Calu3 (cell line): ENCODE results near the gene L1CAM. TPM values are rescaled to one million over a fixed set of nuclear protein-coding genes. Genes with fewer than 3 reads are reported as not detected.

ENCODE experiments used
- BruUV-seq: library from RNA; stranded (reverse); fragments of 400-500 nt; replicated peaks from 2 replicates; lab custom pipeline; 2021; lab: Mats Ljungman, UMichigan
- CTCF ChIA-PET: fragments of 300-600 bp; sonication (Branson Sonifier 250); formaldehyde crosslinking; loops from one replicate; lab custom pipeline; 2022; ENCODE audit warnings: antibody characterized with exemption; lab: Charles Lee
- DNase-seq: peaks from one replicate; pipeline ENCODE4 v3.0.0; 2022
- H3K27ac Mint-ChIP-seq: one replicate; pipeline ENCODE4 v1.8.0; 2022; ENCODE audit warnings: mixed read lengths; ENCODE audit not compliant: unreplicated experiment
- H3K27me3 Mint-ChIP-seq: one replicate; pipeline ENCODE4 v1.8.0; 2022; ENCODE audit warnings: mixed read lengths; ENCODE audit not compliant: unreplicated experiment
- H3K36me3 Mint-ChIP-seq: one replicate; pipeline ENCODE4 v1.8.0; 2022; ENCODE audit warnings: mild to moderate bottlenecking, moderate library complexity, mixed read lengths; ENCODE audit not compliant: insufficient read depth, unreplicated experiment
- H3K4me1 Mint-ChIP-seq: one replicate; pipeline ENCODE4 v1.8.0; 2022; ENCODE audit warnings: mild to moderate bottlenecking, low read depth, mixed read lengths; ENCODE audit not compliant: unreplicated experiment
- H3K4me3 Mint-ChIP-seq: one replicate; pipeline ENCODE4 v1.8.0; 2022; ENCODE audit warnings: mild to moderate bottlenecking, low read depth, moderate library complexity, mixed read lengths; ENCODE audit not compliant: unreplicated experiment
- H3K9me3 Mint-ChIP-seq: one replicate; pipeline ENCODE4 v1.8.0; 2022; ENCODE audit warnings: low read depth, mixed read lengths; ENCODE audit not compliant: unreplicated experiment
- intact Hi-C: fragments of 100-400 bp; cut with micrococcal nuclease; formaldehyde crosslinking; loops from one replicate; pipeline ENCODE4 v1.10.0; 2022; ENCODE audit not compliant: unreplicated experiment
- total RNA-seq: library from RNA; stranded (reverse); gene quantifications from 2 replicates; pipeline ENCODE4 v1.2.3, GENCODE V29; 2022
- TF ChIP-seq, protein P1 (sequence below): fragments of 200-600 bp; IDR thresholded peaks from one replicate; pipeline ENCODE4 v1.8.0; 2022; ENCODE audit warnings: antibody characterized with exemption; ENCODE audit not compliant: unreplicated experiment

The L1CAM gene
- total RNA-seq, 1 experiment from 2014 or later: 14.2 TPM

DNA sequence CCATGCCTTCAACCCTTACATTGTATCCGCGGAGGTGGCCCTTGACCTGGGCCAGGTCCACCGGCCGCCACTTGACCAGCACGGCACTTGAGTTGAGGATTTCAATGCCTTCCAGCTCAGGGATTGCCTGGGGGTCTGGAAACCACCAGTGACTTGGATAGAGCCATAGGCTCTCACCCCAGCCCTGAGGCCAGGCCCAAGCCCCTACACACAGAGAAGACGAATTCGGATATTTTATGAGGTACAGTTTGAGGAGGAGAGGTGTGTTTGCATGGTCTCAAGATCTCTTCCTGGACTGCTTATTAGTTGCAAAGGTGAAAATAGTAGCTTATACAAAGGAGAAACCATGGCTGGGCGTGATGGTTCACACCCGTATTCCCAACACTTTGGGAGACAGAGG lies 20.3 kb downstream of the L1CAM start:
- BruUV-seq: no TSS peak
- Mint-ChIP-seq H3K27me3 (peaks cover 6% of the 10 kb centered on the region), H3K27ac (no peak overlapping the region), H3K4me3 (no peak overlapping the region), H3K9me3 (no peaks in the 10 kb centered on the region), H3K4me1 (no peaks in the 10 kb centered on the region), H3K36me3 (peaks cover 12% of the 10 kb centered on the region)
- intact Hi-C loops: no loop called here
- CTCF ChIA-PET: no interaction called here
- TF ChIP-seq, protein P1, sequence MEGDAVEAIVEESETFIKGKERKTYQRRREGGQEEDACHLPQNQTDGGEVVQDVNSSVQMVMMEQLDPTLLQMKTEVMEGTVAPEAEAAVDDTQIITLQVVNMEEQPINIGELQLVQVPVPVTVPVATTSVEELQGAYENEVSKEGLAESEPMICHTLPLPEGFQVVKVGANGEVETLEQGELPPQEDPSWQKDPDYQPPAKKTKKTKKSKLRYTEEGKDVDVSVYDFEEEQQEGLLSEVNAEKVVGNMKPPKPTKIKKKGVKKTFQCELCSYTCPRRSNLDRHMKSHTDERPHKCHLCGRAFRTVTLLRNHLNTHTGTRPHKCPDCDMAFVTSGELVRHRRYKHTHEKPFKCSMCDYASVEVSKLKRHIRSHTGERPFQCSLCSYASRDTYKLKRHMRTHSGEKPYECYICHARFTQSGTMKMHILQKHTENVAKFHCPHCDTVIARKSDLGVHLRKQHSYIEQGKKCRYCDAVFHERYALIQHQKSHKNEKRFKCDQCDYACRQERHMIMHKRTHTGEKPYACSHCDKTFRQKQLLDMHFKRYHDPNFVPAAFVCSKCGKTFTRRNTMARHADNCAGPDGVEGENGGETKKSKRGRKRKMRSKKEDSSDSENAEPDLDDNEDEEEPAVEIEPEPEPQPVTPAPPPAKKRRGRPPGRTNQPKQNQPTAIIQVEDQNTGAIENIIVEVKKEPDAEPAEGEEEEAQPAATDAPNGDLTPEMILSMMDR: no peak
- DNase-seq: no peak

GRCh38 chrX:153865321-153865580 lies 20.7 kb downstream of the L1CAM start:
- Mint-ChIP-seq H3K27me3 (peaks cover 10% of the 10 kb centered on the region), H3K36me3 (peaks cover 12% of the 10 kb centered on the region), H3K4me3 (no peak overlapping the region), H3K9me3 (no peaks in the 10 kb centered on the region), H3K27ac (no peak overlapping the region), H3K4me1 (no peaks in the 10 kb centered on the region)
- TF ChIP-seq, protein P1: no peak
- CTCF ChIA-PET: no interaction called here
- BruUV-seq: no TSS peak
- intact Hi-C loops: no loop called here
- no peak for DNase-seq

DNA sequence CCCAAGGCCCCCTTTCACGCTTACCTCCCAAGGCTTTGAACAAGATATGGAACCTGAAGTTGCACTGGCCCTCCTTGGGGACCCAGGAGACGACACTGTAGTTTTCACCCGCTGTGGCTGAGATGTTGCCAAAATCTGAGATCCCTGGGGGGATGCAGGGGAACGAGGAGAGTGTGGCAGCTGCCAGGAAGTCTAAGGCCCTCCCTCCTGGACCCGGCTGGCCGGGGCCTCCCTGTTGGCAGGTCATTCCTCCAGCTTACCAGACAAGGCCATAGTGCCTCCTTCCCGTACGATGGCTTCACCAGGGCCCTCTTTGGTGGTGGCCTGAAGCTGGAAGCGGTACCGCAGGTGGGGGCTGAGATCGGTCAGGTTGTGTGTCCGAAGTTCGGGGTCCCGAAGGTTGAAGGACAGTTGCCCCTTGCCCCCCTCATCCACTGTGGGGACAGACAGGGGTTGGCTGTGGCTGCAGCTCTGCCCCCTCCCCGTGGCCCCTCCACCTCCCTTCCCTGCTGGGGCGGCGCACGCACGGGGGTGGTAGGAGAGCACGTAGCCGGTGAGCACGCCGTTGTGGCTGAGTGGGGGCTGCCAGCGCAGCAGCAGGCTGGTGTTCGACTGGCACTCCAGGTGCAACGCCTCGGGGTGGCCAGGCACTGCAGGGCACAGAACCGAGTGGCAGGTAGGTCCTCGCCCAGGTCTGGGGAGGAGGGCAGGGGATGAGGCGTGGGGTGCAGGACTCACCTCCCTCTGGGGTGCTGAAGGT lies 21.2 kb downstream of the L1CAM start:
- Mint-ChIP-seq H3K4me3 (no peak overlapping the region), H3K27me3 (peaks cover 15% of the 10 kb centered on the region), H3K4me1 (no peaks in the 10 kb centered on the region), H3K36me3 (peaks cover 12% of the 10 kb centered on the region), H3K27ac (no peak overlapping the region), H3K9me3 (no peaks in the 10 kb centered on the region)
- TF ChIP-seq, protein P1: no peak
- intact Hi-C loops: no loop called here
- DNase-seq: no peak
- BruUV-seq: no TSS peak
- CTCF ChIA-PET: no interaction called here

- CTCF ChIA-PET: no interaction called here
- H3K9me3 Mint-ChIP-seq: no peaks in the 10 kb centered on the region
- no peak overlapping the region for H3K4me3 Mint-ChIP-seq
- H3K27me3 Mint-ChIP-seq: peaks cover 22% of the 10 kb centered on the region
- peaks cover 12% of the 10 kb centered on the region for H3K36me3 Mint-ChIP-seq
- TF ChIP-seq, protein P1: no peak
- H3K4me1 Mint-ChIP-seq: no peaks in the 10 kb centered on the region
- no peak overlapping the region for H3K27ac Mint-ChIP-seq
- intact Hi-C loops: no loop called here
- no TSS peak for BruUV-seq
- no peak for DNase-seq
Observed at GRCh38 chrX:153864101-153864500, 21.9 kb downstream of the L1CAM start.
